Neural progenitor cell (in vitro differentiated cells): ENCODE data around the gene HIVEP1. TPM values are rescaled to one million over a fixed set of nuclear protein-coding genes. Genes with fewer than 3 reads are reported as not detected.

ENCODE experiments used
- DNase-seq: peaks from one replicate; pipeline ENCODE4 v3.0.0-alpha.2; 2016; ENCODE audit warnings: low spot score
- H2AFZ ChIP-seq: fragments of 200-600 bp; sonication (generic); replicated peaks from 2 replicates; pipeline ENCODE4 v1.6.1; 2016; ENCODE audit warnings: antibody characterized with exemption
- H3F3A ChIP-seq: fragments of 200-600 bp; sonication (generic); 2 replicates; pipeline ENCODE4 v1.6.1; 2016; ENCODE audit warnings: antibody characterized with exemption, low read depth
- H3K27ac ChIP-seq: fragments of 200-600 bp; sonication (generic); 2 replicates; pipeline ENCODE4 v1.5.1; 2016; ENCODE audit warnings: mild to moderate bottlenecking
- H3K27me3 ChIP-seq: fragments of 200-600 bp; sonication (generic); 2 replicates; pipeline ENCODE4 v1.6.1; 2016; ENCODE audit warnings: mild to moderate bottlenecking, moderate library complexity
- H3K36me3 ChIP-seq: fragments of 200-600 bp; sonication (generic); 2 replicates; pipeline ENCODE4 v1.5.1; 2016
- H3K4me1 ChIP-seq: fragments of 200-600 bp; sonication (generic); 2 replicates; pipeline ENCODE4 v1.6.1; 2016; ENCODE audit warnings: mixed run types
- H3K4me2 ChIP-seq: fragments of 200-600 bp; sonication (generic); 2 replicates; pipeline ENCODE4 v1.6.1; 2016
- H3K4me3 ChIP-seq: fragments of 200-600 bp; sonication (generic); 2 replicates; pipeline ENCODE4 v1.5.1; 2016
- H3K79me2 ChIP-seq: fragments of 200-600 bp; sonication (generic); 2 replicates; pipeline ENCODE4 v1.6.1; 2016; ENCODE audit warnings: low read depth
- H3K9ac ChIP-seq: fragments of 200-600 bp; sonication (generic); 2 replicates; pipeline ENCODE4 v1.6.1; 2016
- H3K9me3 ChIP-seq: fragments of 200-600 bp; sonication (generic); 2 replicates; pipeline ENCODE4 v1.5.1; 2016; ENCODE audit warnings: low read depth
- H4K20me1 ChIP-seq: fragments of 200-600 bp; sonication (generic); 2 replicates; pipeline ENCODE4 v1.6.1; 2016; ENCODE audit warnings: low read depth
- H3K27ac Mint-ChIP-seq: 3 replicates; pipeline ENCODE4 v1.8.0; 2021; ENCODE audit warnings: mixed read lengths
- H3K27me3 Mint-ChIP-seq: 2 replicates; pipeline ENCODE4 v1.8.0; 2022; ENCODE audit warnings: low read depth, mild to moderate bottlenecking, inconsistent platforms, moderate library complexity, mixed read lengths; ENCODE audit not compliant: insufficient read depth
- H3K36me3 Mint-ChIP-seq: 3 replicates; pipeline ENCODE4 v1.8.0; 2021; ENCODE audit warnings: mixed read lengths
- H3K4me1 Mint-ChIP-seq: 3 replicates; pipeline ENCODE4 v1.8.0; 2021; ENCODE audit warnings: mixed read lengths
- H3K4me3 Mint-ChIP-seq: 3 replicates; pipeline ENCODE4 v1.8.0; 2021; ENCODE audit warnings: mild to moderate bottlenecking, moderate library complexity, mixed read lengths
- H3K9me3 Mint-ChIP-seq: 3 replicates; pipeline ENCODE4 v1.8.0; 2020; ENCODE audit warnings: mixed read lengths
- CTCF ChIP-seq: fragments of 200-600 bp; sonication (generic); IDR thresholded peaks from 2 replicates; pipeline ENCODE4 v1.5.1; 2017; ENCODE audit warnings: antibody characterized with exemption, mild to moderate bottlenecking
- EZH2 ChIP-seq: fragments of 200-600 bp; sonication (generic); IDR thresholded peaks from 2 replicates; pipeline ENCODE4 v1.6.1; 2017; ENCODE audit warnings: antibody characterized with exemption, mild to moderate bottlenecking, moderate library complexity
- EZH2phosphoT487 ChIP-seq: fragments of 200-600 bp; sonication (generic); IDR thresholded peaks from 2 replicates; pipeline ENCODE4 v1.6.1; 2017; ENCODE audit warnings: antibody characterized with exemption
- total RNA-seq: library from RNA; depleted of rRNA; stranded (reverse); fragments of >200 nt; gene quantifications from 2 replicates; pipeline ENCODE4 v1.2.3, GENCODE V29; 2015; ENCODE audit warnings: low replicate concordance

HIVEP1 gene
- total RNA-seq, 1 donor from 2014 or later, result 23.3 TPM

GRCh38 chr6:11974089-11974488, 38.0 kb upstream of the HIVEP1 start:
- no peaks in the 10 kb centered on the region for H4K20me1 ChIP-seq
- H3F3A ChIP-seq, result no peaks in the 10 kb centered on the region
- no peaks in the 10 kb centered on the region for H3K9me3 Mint-ChIP-seq
- no peaks in the 10 kb centered on the region for H3K27me3 ChIP-seq
- no peak overlapping the region for H3K27ac Mint-ChIP-seq
- no peaks in the 10 kb centered on the region for H3K9me3 ChIP-seq
- peaks cover 9% of the 10 kb centered on the region for H3K4me1 ChIP-seq
- H3K27me3 Mint-ChIP-seq, result peaks cover 4% of the 10 kb centered on the region
- H3K36me3 ChIP-seq, result no peaks in the 10 kb centered on the region
- H3K4me2 ChIP-seq, result no peak overlapping the region
- H3K4me1 Mint-ChIP-seq, result no peaks in the 10 kb centered on the region
- no peak overlapping the region for H3K4me3 ChIP-seq
- no peaks in the 10 kb centered on the region for H3K36me3 Mint-ChIP-seq
- no peak overlapping the region for H3K4me3 Mint-ChIP-seq
- no peak overlapping the region for H2AFZ ChIP-seq
- no peak overlapping the region for H3K9ac ChIP-seq
- no peak for DNase-seq
- no peak overlapping the region for H3K27ac ChIP-seq
- TF ChIP-seq CTCF, result no peak
- TF ChIP-seq EZH2, result no peak
- no peak for TF ChIP-seq EZH2phosphoT487
- H3K79me2 ChIP-seq, result no peaks in the 10 kb centered on the region

- Histone ChIP-seq H2AFZ (peak overlapping the region; percentile 77), H3K9ac (no peak overlapping the region), H4K20me1 (no peaks in the 10 kb centered on the region), H3K79me2 (no peaks in the 10 kb centered on the region), H3F3A (no peaks in the 10 kb centered on the region), H3K36me3 (no peaks in the 10 kb centered on the region), H3K4me3 (no peak overlapping the region), H3K9me3 (no peaks in the 10 kb centered on the region), H3K27ac (no peak overlapping the region), H3K4me1 (peaks cover 9% of the 10 kb centered on the region), H3K27me3 (no peaks in the 10 kb centered on the region), H3K4me2 (no peak overlapping the region)
- no peak overlapping the region for H3K27ac Mint-ChIP-seq
- TF ChIP-seq EZH2phosphoT487, result no peak
- no peak for TF ChIP-seq EZH2
- no peak for TF ChIP-seq CTCF
- no peak for DNase-seq
- no peaks in the 10 kb centered on the region for H3K9me3 Mint-ChIP-seq
- peaks cover 4% of the 10 kb centered on the region for H3K27me3 Mint-ChIP-seq
- no peak overlapping the region for H3K4me3 Mint-ChIP-seq
- H3K4me1 Mint-ChIP-seq, result no peaks in the 10 kb centered on the region
- no peaks in the 10 kb centered on the region for H3K36me3 Mint-ChIP-seq
Observed at GRCh38 chr6:11975353-11975977, 36.6 kb upstream of the HIVEP1 start.

- H3K9ac ChIP-seq, result no peak overlapping the region
- peaks cover 4% of the 10 kb centered on the region for H3K27me3 Mint-ChIP-seq
- DNase-seq, result no peak
- no peak overlapping the region for H3K4me3 ChIP-seq
- no peaks in the 10 kb centered on the region for H3K36me3 ChIP-seq
- H2AFZ ChIP-seq, result peak overlapping the region; percentile 77
- no peaks in the 10 kb centered on the region for H3K9me3 ChIP-seq
- H3K27ac Mint-ChIP-seq, result no peak overlapping the region
- no peaks in the 10 kb centered on the region for H3F3A ChIP-seq
- peaks cover 9% of the 10 kb centered on the region for H3K4me1 ChIP-seq
- H3K9me3 Mint-ChIP-seq, result no peaks in the 10 kb centered on the region
- TF ChIP-seq EZH2phosphoT487, result no peak
- no peak for TF ChIP-seq EZH2
- TF ChIP-seq CTCF, result no peak
- H3K4me3 Mint-ChIP-seq, result no peak overlapping the region
- no peaks in the 10 kb centered on the region for H4K20me1 ChIP-seq
- no peak overlapping the region for H3K27ac ChIP-seq
- H3K36me3 Mint-ChIP-seq, result no peaks in the 10 kb centered on the region
- no peak overlapping the region for H3K4me2 ChIP-seq
- no peaks in the 10 kb centered on the region for H3K27me3 ChIP-seq
- no peaks in the 10 kb centered on the region for H3K79me2 ChIP-seq
- no peaks in the 10 kb centered on the region for H3K4me1 Mint-ChIP-seq
Observed at GRCh38 chr6:11976489-11976888, 35.6 kb upstream of the HIVEP1 start.
